IMR-90 (cell line): ENCODE results near the gene KCNQ2. TPM values are rescaled to one million over a fixed set of nuclear protein-coding genes. Genes with fewer than 3 reads are reported as not detected.

Source experiments
- ATAC-seq: fragments of 200-7000 bp; cut with Tn5 transposase; 2 replicates; pipeline ENCODE4 v1.9.1; 2020; ENCODE audit warnings: low read depth, mild to moderate bottlenecking, moderate library complexity
- BruUV-seq: library from RNA; stranded (reverse); fragments of 400-500 nt; replicated peaks from 2 replicates; lab custom pipeline; 2021; lab: Mats Ljungman, UMichigan
- CTCF ChIA-PET: fragments of 300-600 bp; formaldehyde crosslinking; extraction: SDS; loops from one replicate; lab custom pipeline; 2021; ENCODE audit warnings: antibody characterized with exemption; lab: Yijun Ruan, JAX
- POLR2A ChIA-PET: fragments of 300-600 bp; sonication (Branson Sonifier 250); formaldehyde crosslinking; loops from one replicate; lab custom pipeline; 2022; ENCODE audit warnings: antibody characterized with exemption; ENCODE audit not compliant: unreplicated experiment; lab: Charles Lee
- DNase-seq: peaks from one replicate; pipeline ENCODE4 v3.0.0; 2013
- H2AFZ ChIP-seq: replicated peaks from 2 replicates; pipeline ENCODE3; 2013; ENCODE audit warnings: low read length, mild to moderate bottlenecking; ENCODE audit not compliant: poor library complexity
- H2AK5ac ChIP-seq: 2 replicates; pipeline ENCODE4 v1.6.1; 2013; ENCODE audit warnings: low read depth, low read length, inconsistent platforms
- H2AK9ac ChIP-seq: replicated peaks from 2 replicates; pipeline ENCODE3; 2013; ENCODE audit warnings: mild to moderate bottlenecking, low read depth, low read length, moderate library complexity; ENCODE audit not compliant: poor library complexity
- H2BK120ac ChIP-seq: 2 replicates; pipeline ENCODE4 v1.6.1; 2013; ENCODE audit warnings: low read depth, low read length, inconsistent platforms
- H2BK15ac ChIP-seq: 3 replicates; pipeline ENCODE4 v1.6.1; 2013; ENCODE audit warnings: low read depth, low read length, inconsistent platforms
- H2BK20ac ChIP-seq: 2 replicates; pipeline ENCODE4 v1.6.1; 2013; ENCODE audit warnings: low read depth, mild to moderate bottlenecking, inconsistent platforms, low read length, moderate library complexity
- H2BK5ac ChIP-seq: 2 replicates; pipeline ENCODE4 v1.6.1; 2013; ENCODE audit warnings: mild to moderate bottlenecking, low read depth, low read length, inconsistent platforms; ENCODE audit not compliant: poor library complexity, severe bottlenecking
- H3K14ac ChIP-seq: replicated peaks from 2 replicates; pipeline ENCODE4 v1.6.1; 2013; ENCODE audit warnings: low read depth, low read length, inconsistent platforms
- H3K18ac ChIP-seq: 2 replicates; pipeline ENCODE4 v1.6.1; 2013; ENCODE audit warnings: low read depth, low read length, control low read depth
- H3K23ac ChIP-seq: 2 replicates; pipeline ENCODE4 v1.6.1; 2013; ENCODE audit warnings: low read depth, low read length, inconsistent platforms
- H3K27ac ChIP-seq: 2 replicates; pipeline ENCODE4 v1.5.1; 2013; ENCODE audit warnings: mild to moderate bottlenecking, control low read depth, low read length; ENCODE audit not compliant: insufficient read depth
- H3K27me3 ChIP-seq: 2 replicates; pipeline ENCODE4 v1.6.1; 2013; ENCODE audit warnings: low read length; ENCODE audit not compliant: control insufficient read depth, insufficient read depth
- H3K36me3 ChIP-seq: 2 replicates; pipeline ENCODE4 v1.6.1; 2013; ENCODE audit warnings: low read length, mixed read lengths; ENCODE audit not compliant: control insufficient read depth, insufficient read depth
- H3K4ac ChIP-seq: 2 replicates; pipeline ENCODE4 v1.6.1; 2013; ENCODE audit warnings: low read depth, low read length, inconsistent platforms
- H3K4me1 ChIP-seq: 2 replicates; pipeline ENCODE4 v1.6.1; 2013; ENCODE audit warnings: low read length, mixed read lengths; ENCODE audit not compliant: control insufficient read depth, insufficient read depth
- H3K4me2 ChIP-seq: 2 replicates; pipeline ENCODE4 v1.6.1; 2013; ENCODE audit warnings: low read depth, mild to moderate bottlenecking, control low read depth, low read length, moderate library complexity
- H3K4me3 ChIP-seq: 2 replicates; pipeline ENCODE4 v1.5.1; 2013; ENCODE audit warnings: low read depth, mild to moderate bottlenecking, control low read depth, low read length, moderate library complexity; ENCODE audit not compliant: insufficient read depth
- H3K56ac ChIP-seq: 2 replicates; pipeline ENCODE4 v1.6.1; 2013; ENCODE audit warnings: low read length, inconsistent platforms; ENCODE audit not compliant: insufficient read depth; ENCODE audit errors: extremely low read depth
- H3K79me1 ChIP-seq, 2 experiments: 2 replicates each; pipeline ENCODE4 v1.6.1; 2013; ENCODE audit warnings: low read length in 2 of 2, inconsistent platforms in 1 of 2, low read depth in 1 of 2
- H3K9ac ChIP-seq: 2 replicates; pipeline ENCODE4 v1.6.1; 2013; ENCODE audit warnings: low read depth, low read length, control low read depth
- H3K9me1 ChIP-seq: 2 replicates; pipeline ENCODE4 v1.6.1; 2013; ENCODE audit warnings: low read length, inconsistent platforms; ENCODE audit not compliant: insufficient read depth
- H3K9me3 ChIP-seq: 2 replicates; pipeline ENCODE4 v1.6.1; 2013; ENCODE audit warnings: low read length; ENCODE audit not compliant: control insufficient read depth, insufficient read depth
- H4K20me1 ChIP-seq: 2 replicates; pipeline ENCODE4 v1.6.1; 2013; ENCODE audit warnings: low read length, inconsistent platforms; ENCODE audit not compliant: insufficient read depth
- H4K5ac ChIP-seq: 2 replicates; pipeline ENCODE4 v1.6.1; 2013; ENCODE audit warnings: mild to moderate bottlenecking, low read depth, low read length, control low read depth
- H4K8ac ChIP-seq, 2 experiments: 2 replicates each; pipeline ENCODE4 v1.6.1; 2013; ENCODE audit warnings: low read depth in 2 of 2, low read length in 2 of 2, control low read depth in 1 of 2, inconsistent platforms in 1 of 2
- H4K91ac ChIP-seq: 2 replicates; pipeline ENCODE4 v1.6.1; 2013; ENCODE audit warnings: low read depth, low read length, inconsistent platforms; ENCODE audit not compliant: insufficient read depth
- BHLHE40 ChIP-seq: fragments of 150-350 bp; IDR thresholded peaks from 2 replicates; pipeline ENCODE4 v1.6.1; 2016; ENCODE audit warnings: mild to moderate bottlenecking, low read depth, low read length
- CEBPB ChIP-seq: IDR thresholded peaks from 2 replicates; pipeline ENCODE4 v1.6.1; 2012; ENCODE audit warnings: low read depth, low read length, improper control_type of control experiment
- CHD1 ChIP-seq: IDR thresholded peaks from 2 replicates; pipeline ENCODE4 v1.6.1; 2012; ENCODE audit warnings: low read depth, low read length, improper control_type of control experiment
- FOS ChIP-seq: fragments of 150-350 bp; IDR thresholded peaks from 2 replicates; pipeline ENCODE4 v1.6.1; 2016; ENCODE audit warnings: low read depth, low read length
- MAFK ChIP-seq: IDR thresholded peaks from 2 replicates; pipeline ENCODE4 v1.6.1; 2012; ENCODE audit warnings: low read depth, low read length, improper control_type of control experiment
- MAZ ChIP-seq: IDR thresholded peaks from 2 replicates; pipeline ENCODE4 v1.6.1; 2012; ENCODE audit warnings: low read depth, mild to moderate bottlenecking, low read length, improper control_type of control experiment, moderate library complexity, borderline replicate concordance
- MXI1 ChIP-seq: IDR thresholded peaks from 2 replicates; pipeline ENCODE4 v1.6.1; 2012; ENCODE audit warnings: low read depth, mild to moderate bottlenecking, low read length, moderate library complexity, borderline replicate concordance
- NFE2L2 ChIP-seq: fragments of 150-350 bp; IDR thresholded peaks from 2 replicates; pipeline ENCODE4 v1.6.1; 2016; ENCODE audit warnings: low read depth, mild to moderate bottlenecking, low read length
- POLR2A ChIP-seq: IDR thresholded peaks from 2 replicates; pipeline ENCODE4 v1.6.1; 2012; ENCODE audit warnings: mild to moderate bottlenecking, low read depth, low read length
- RAD21 ChIP-seq: IDR thresholded peaks from 2 replicates; pipeline ENCODE4 v1.6.1; 2012; ENCODE audit warnings: low read length, improper control_type of control experiment
- RCOR1 ChIP-seq: IDR thresholded peaks from 2 replicates; pipeline ENCODE4 v1.6.1; 2012; ENCODE audit warnings: mild to moderate bottlenecking, low read length, improper control_type of control experiment; ENCODE audit not compliant: insufficient replicate concordance
- RFX5 ChIP-seq: IDR thresholded peaks from 2 replicates; pipeline ENCODE4 v1.8.0; 2012; ENCODE audit warnings: low read depth, mild to moderate bottlenecking, low read length, moderate library complexity
- SMC3 ChIP-seq: fragments of 150-350 bp; IDR thresholded peaks from 2 replicates; pipeline ENCODE4 v1.6.1; 2016; ENCODE audit warnings: low read depth, mild to moderate bottlenecking, antibody characterized with exemption, low read length, moderate library complexity
- WGBS, 2 experiments: methylation state at CpG; one replicate each; pipeline versions ENCODE4 v1.1.5 to v1.1.7; 2013; ENCODE audit warnings: missing lambda C conversion rate in 2 of 2; ENCODE audit not compliant: insufficient read length in 1 of 2; ENCODE audit errors: extremely low coverage in 2 of 2; 5-methylcytosine and 5-hydroxymethylcytosine counted together
- dilution Hi-C: fragments of 300-500 bp; cut with HindIII; formaldehyde crosslinking; loops from one replicate; pipeline ENCODE4 v1.14.3; 2018; ENCODE audit warnings: low sequenced_read_pairs; ENCODE audit not compliant: unreplicated experiment
- in situ Hi-C: fragments of 300-500 bp; cut with MboI; formaldehyde crosslinking; loops from 3 replicates; pipeline ENCODE4 v1.14.3; 2019; ENCODE audit warnings: low sequenced_read_pairs, inconsistent platforms, mixed read lengths
- intact Hi-C: fragments of 100-400 bp; cut with micrococcal nuclease; formaldehyde crosslinking; loops from 2 replicates; pipeline ENCODE4 v1.10.0; 2022
- polyA plus RNA-seq, 3 experiments: library from polyadenylated mRNA; depleted of rRNA; stranded (reverse); fragments of >200 nt; gene quantifications; 2 replicates each; pipeline ENCODE4 v1.2.3, GENCODE V29; 2012; ENCODE audit warnings: low replicate concordance in 1 of 3
- total RNA-seq: library from RNA; depleted of rRNA; stranded (reverse); fragments of >200 nt; gene quantifications from 2 replicates; pipeline ENCODE4 v1.2.3, GENCODE V29; 2012
- TF ChIP-seq, protein P1 (sequence below): conservative IDR thresholded peaks from 2 replicates; pipeline ENCODE4 v1.5.1; 2012; ENCODE audit warnings: mild to moderate bottlenecking, low read depth, low read length, improper control_type of control experiment
- TF ChIP-seq, protein P2 (sequence below): fragments of 150-350 bp; IDR thresholded peaks from 2 replicates; pipeline ENCODE4 v1.6.1; 2017; ENCODE audit warnings: mild to moderate bottlenecking, antibody characterized with exemption, low read length, low read depth
- TF ChIP-seq, protein P3 (sequence below): fragments of 150-350 bp; IDR thresholded peaks from 2 replicates; pipeline ENCODE4 v1.6.1; 2016; ENCODE audit warnings: low read depth, mild to moderate bottlenecking, low read length, moderate library complexity, borderline replicate concordance

Gene KCNQ2
- total and polyA plus RNA-seq, 2 of the 4 experiments (the other 2 are of a cell fraction): 0.02 TPM; not detected in 1

DNA sequence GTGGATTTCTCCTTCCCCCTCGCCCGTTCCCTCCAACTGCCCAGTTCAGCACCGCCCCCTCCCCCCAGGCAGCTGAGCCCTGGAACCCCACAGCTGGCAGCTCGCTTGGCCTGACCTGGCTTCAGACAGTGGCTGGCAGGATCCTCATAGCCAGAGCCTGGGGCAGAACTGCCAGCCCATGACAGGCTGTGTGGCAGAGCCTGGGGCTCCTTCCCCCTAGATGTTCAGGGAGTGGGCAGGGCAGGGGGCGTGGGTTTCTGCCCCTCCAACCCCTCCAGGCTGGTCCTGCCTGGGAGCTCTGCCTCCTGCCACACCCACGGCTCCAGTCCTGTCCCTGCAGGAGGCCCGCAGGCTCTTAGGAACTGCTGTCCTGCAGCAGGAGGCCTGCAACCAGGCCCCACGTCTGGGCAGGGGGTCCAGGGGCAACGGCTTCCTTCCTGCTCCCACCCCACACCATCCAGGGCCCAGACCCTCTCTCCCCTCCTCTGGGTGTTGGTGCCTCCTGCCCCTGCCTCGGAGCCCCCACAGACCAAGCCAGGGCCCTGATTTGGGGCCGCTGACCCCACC, 9.6 kb upstream of the KCNQ2 start:
- H3K27me3 ChIP-seq: peaks cover 47% of the 10 kb centered on the region
- H2BK5ac ChIP-seq: no peak overlapping the region
- ChIA-PET POLR2A (no interaction called here), CTCF (interaction anchor here (1.4 kb wide), 1 partner anchor 14 kb away, joined by 5 read pairs; no protein-coding TSS in a partner anchor)
- H3K9me1 ChIP-seq: no peaks in the 10 kb centered on the region
- no peak overlapping the region for H3K23ac ChIP-seq
- WGBS, 2 experiments: no CpG with 5 or more reads among the region's 11 CpGs
- H3K14ac ChIP-seq: no peak overlapping the region
- H3K4me1 ChIP-seq: no peaks in the 10 kb centered on the region
- in situ Hi-C loops: no loop called here
- no peak overlapping the region for H2AK5ac ChIP-seq
- TF ChIP-seq RAD21: no peak
- TF ChIP-seq POLR2A: no peak
- TF ChIP-seq CEBPB: no peak
- TF ChIP-seq MXI1: no peak
- TF ChIP-seq BHLHE40: no peak
- no peak for TF ChIP-seq MAZ
- TF ChIP-seq MAFK: no peak
- TF ChIP-seq, protein P1, sequence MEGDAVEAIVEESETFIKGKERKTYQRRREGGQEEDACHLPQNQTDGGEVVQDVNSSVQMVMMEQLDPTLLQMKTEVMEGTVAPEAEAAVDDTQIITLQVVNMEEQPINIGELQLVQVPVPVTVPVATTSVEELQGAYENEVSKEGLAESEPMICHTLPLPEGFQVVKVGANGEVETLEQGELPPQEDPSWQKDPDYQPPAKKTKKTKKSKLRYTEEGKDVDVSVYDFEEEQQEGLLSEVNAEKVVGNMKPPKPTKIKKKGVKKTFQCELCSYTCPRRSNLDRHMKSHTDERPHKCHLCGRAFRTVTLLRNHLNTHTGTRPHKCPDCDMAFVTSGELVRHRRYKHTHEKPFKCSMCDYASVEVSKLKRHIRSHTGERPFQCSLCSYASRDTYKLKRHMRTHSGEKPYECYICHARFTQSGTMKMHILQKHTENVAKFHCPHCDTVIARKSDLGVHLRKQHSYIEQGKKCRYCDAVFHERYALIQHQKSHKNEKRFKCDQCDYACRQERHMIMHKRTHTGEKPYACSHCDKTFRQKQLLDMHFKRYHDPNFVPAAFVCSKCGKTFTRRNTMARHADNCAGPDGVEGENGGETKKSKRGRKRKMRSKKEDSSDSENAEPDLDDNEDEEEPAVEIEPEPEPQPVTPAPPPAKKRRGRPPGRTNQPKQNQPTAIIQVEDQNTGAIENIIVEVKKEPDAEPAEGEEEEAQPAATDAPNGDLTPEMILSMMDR: no peak
- no peak for TF ChIP-seq RFX5
- no peak for TF ChIP-seq FOS
- TF ChIP-seq RCOR1: no peak
- TF ChIP-seq SMC3: no peak
- no peak for TF ChIP-seq CHD1
- no peak for TF ChIP-seq NFE2L2
- TF ChIP-seq, protein P2, sequence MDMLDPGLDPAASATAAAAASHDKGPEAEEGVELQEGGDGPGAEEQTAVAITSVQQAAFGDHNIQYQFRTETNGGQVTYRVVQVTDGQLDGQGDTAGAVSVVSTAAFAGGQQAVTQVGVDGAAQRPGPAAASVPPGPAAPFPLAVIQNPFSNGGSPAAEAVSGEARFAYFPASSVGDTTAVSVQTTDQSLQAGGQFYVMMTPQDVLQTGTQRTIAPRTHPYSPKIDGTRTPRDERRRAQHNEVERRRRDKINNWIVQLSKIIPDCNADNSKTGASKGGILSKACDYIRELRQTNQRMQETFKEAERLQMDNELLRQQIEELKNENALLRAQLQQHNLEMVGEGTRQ: no peak
- TF ChIP-seq, protein P3, sequence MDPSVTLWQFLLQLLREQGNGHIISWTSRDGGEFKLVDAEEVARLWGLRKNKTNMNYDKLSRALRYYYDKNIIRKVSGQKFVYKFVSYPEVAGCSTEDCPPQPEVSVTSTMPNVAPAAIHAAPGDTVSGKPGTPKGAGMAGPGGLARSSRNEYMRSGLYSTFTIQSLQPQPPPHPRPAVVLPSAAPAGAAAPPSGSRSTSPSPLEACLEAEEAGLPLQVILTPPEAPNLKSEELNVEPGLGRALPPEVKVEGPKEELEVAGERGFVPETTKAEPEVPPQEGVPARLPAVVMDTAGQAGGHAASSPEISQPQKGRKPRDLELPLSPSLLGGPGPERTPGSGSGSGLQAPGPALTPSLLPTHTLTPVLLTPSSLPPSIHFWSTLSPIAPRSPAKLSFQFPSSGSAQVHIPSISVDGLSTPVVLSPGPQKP: no peak
- no peak overlapping the region for H3K4me3 ChIP-seq
- no peak overlapping the region for H2BK120ac ChIP-seq
- H3K56ac ChIP-seq: no peak overlapping the region
- no TSS peak for BruUV-seq
- H3K9me3 ChIP-seq: no peaks in the 10 kb centered on the region
- intact Hi-C loops: no loop called here
- no peak overlapping the region for H4K91ac ChIP-seq
- no peak overlapping the region for H2AFZ ChIP-seq
- no peak overlapping the region for H3K4ac ChIP-seq
- H4K8ac ChIP-seq: no peak overlapping the region
- H2BK15ac ChIP-seq: no peak overlapping the region
- no peak overlapping the region for H2AK9ac ChIP-seq
- DNase-seq (no peak), ATAC-seq (no peak)
- H4K20me1 ChIP-seq: no peaks in the 10 kb centered on the region; the same call in 1 of the 2 replicates
- dilution Hi-C loops: no loop called here
- H3K27ac ChIP-seq: no peak overlapping the region
- no peak overlapping the region for H3K4me2 ChIP-seq
- no peaks in the 10 kb centered on the region for H3K36me3 ChIP-seq
- H2BK20ac ChIP-seq: no peak overlapping the region
- no peak overlapping the region for H3K18ac ChIP-seq
- no peak overlapping the region for H4K5ac ChIP-seq
- H3K9ac ChIP-seq: no peak overlapping the region
- H3K79me1 ChIP-seq: no peaks in the 10 kb centered on the region
